ES-I3 (cell line): ENCODE results near the gene USF2.

Experiments
- H3K36me3 ChIP-seq: 2 replicates; pipeline ENCODE4 v1.6.1; 2013; ENCODE audit warnings: mild to moderate bottlenecking, low read length, control low read depth, moderate library complexity; ENCODE audit not compliant: insufficient read depth
- H3K4me1 ChIP-seq: 2 replicates; pipeline ENCODE4 v1.6.1; 2013; ENCODE audit warnings: mild to moderate bottlenecking, control low read depth, low read length; ENCODE audit not compliant: insufficient read depth
- H3K9ac ChIP-seq: 2 replicates; pipeline ENCODE4 v1.6.1; 2013; ENCODE audit warnings: low read depth, mild to moderate bottlenecking, low read length, moderate library complexity
- H3K9me3 ChIP-seq: 2 replicates; pipeline ENCODE4 v1.6.1; 2013; ENCODE audit warnings: mild to moderate bottlenecking, low read length, moderate library complexity; ENCODE audit not compliant: control insufficient read depth, insufficient read depth

The USF2 gene

GRCh38 chr19:35302446-35302845 is 33.7 kb downstream of the USF2 start:
- Histone ChIP-seq H3K36me3 (no peaks in the 10 kb centered on the region), H3K9ac (no peak overlapping the region), H3K4me1 (peaks cover 9% of the 10 kb centered on the region; the same call in 1 of the 2 replicates), H3K9me3 (no peaks in the 10 kb centered on the region)

GRCh38 chr19:35303357-35303915 is 34.7 kb downstream of the USF2 start:
- no peaks in the 10 kb centered on the region for H3K36me3 ChIP-seq
- H3K9ac ChIP-seq = no peak overlapping the region
- peaks cover 9% of the 10 kb centered on the region; the same call in 1 of the 2 replicates for H3K4me1 ChIP-seq
- no peaks in the 10 kb centered on the region for H3K9me3 ChIP-seq

GRCh38 chr19:35304036-35304435 is 35.3 kb downstream of the USF2 start:
- no peak overlapping the region for H3K9ac ChIP-seq
- H3K36me3 ChIP-seq = no peaks in the 10 kb centered on the region
- H3K9me3 ChIP-seq = no peaks in the 10 kb centered on the region
- H3K4me1 ChIP-seq = peaks cover 9% of the 10 kb centered on the region; the same call in 1 of the 2 replicates

DNA sequence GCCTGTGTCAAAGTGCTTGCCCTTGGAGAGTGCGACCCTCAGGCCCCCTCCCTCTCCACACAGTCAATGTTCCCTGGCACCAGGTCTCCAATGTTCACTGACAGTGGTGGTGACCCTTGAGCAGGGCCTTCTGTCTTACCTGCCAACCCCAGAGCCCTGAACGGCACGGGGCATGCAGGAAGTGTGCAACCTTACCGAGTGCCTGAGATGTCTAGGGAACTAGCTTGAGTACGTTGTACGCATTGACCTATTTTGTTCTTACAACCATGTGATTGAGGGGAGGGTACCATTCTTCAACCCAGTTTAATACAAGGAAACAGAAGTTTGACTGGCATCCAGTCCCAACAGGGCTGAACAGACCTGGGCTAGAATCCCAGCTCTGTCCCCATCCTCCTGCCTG is 36.4 kb downstream of the USF2 start:
- H3K36me3 ChIP-seq = no peaks in the 10 kb centered on the region
- no peak overlapping the region for H3K9ac ChIP-seq
- H3K4me1 ChIP-seq = peaks cover 6% of the 10 kb centered on the region; the same call in 1 of the 2 replicates
- no peaks in the 10 kb centered on the region for H3K9me3 ChIP-seq

DNA sequence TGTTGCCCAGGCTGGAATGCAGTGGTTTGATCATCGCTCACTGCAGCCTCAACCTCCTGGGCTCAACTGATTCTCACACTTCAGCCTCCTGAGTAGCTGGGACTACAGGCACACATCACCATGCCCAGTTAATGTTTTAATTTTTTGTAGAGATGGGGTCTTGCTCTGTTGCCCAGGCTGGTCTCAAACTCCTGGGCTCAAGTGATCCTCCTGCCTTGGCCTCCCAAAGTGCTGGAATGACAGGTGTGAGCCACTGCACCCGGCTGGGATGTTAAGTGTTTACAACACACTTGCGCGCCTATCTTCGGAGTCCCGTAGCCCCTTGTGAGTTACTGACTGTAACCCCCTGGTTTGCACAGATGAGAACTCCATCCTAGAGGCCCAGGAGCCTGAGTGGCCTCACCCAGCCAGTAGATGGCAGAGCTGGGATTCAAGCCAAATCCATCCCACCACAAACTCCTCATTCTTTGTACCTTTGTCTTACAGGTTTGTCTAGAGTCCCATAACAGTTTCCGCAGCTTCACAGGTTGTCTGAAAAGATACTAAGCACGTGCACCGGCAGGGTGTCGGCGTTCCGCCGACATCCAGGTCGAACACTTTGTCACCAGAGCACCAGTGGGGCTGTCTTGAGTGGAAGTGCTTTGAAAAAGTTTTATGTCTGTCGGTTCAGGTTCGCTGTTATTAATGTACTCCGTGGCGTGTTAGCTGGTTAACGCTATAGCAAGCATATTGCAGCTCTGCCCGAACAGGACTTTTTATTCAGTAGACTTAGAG is 37.9 kb downstream of the USF2 start:
- Histone ChIP-seq H3K4me1 (peaks cover 6% of the 10 kb centered on the region; the same call in 1 of the 2 replicates), H3K9me3 (no peaks in the 10 kb centered on the region), H3K9ac (no peak overlapping the region), H3K36me3 (no peaks in the 10 kb centered on the region)

DNA sequence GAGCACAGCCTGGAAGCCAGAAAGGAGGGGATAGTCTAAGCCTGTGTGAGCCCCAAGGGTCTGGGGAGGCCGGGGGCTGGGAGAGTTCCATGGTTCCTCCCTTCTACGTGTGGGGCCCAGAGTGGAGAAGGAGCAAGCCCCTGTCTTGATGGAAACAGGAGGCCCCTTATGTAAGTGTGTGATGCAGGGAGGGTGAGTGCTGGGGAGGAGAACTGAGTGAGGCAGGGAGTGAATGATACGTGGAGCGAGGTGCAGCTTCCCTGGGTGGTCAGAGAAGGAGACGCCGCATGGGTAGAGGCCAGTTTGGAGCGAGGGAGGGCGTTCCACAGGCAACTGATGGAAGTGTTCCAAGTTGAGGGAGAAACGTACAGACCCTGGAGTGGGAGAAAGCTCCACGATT is 39.2 kb downstream of the USF2 start:
- Histone ChIP-seq H3K9me3 (no peaks in the 10 kb centered on the region), H3K4me1 (peaks cover 12% of the 10 kb centered on the region; the same call in 1 of the 2 replicates), H3K36me3 (no peaks in the 10 kb centered on the region), H3K9ac (no peak overlapping the region)

- H3K9ac ChIP-seq = no peak overlapping the region
Measured at GRCh38 chr19:35308910-35309309, 40.1 kb downstream of the USF2 start.

GRCh38 chr19:35309481-35310279 is 40.9 kb downstream of the USF2 start:
- H3K4me1 ChIP-seq = peaks cover 12% of the 10 kb centered on the region; the same call in 1 of the 2 replicates
- no peak overlapping the region for H3K9ac ChIP-seq
- no peaks in the 10 kb centered on the region for H3K36me3 ChIP-seq
- no peaks in the 10 kb centered on the region for H3K9me3 ChIP-seq

More at GRCh38 chr19:35308910-35309309, 40.1 kb downstream of the USF2 start:
- H3K9me3 ChIP-seq = no peaks in the 10 kb centered on the region
- peaks cover 12% of the 10 kb centered on the region; the same call in 1 of the 2 replicates for H3K4me1 ChIP-seq
- H3K36me3 ChIP-seq = no peaks in the 10 kb centered on the region

GRCh38 chr19:35310331-35310730 is 41.6 kb downstream of the USF2 start:
- H3K9me3 ChIP-seq = no peaks in the 10 kb centered on the region
- H3K4me1 ChIP-seq = peaks cover 12% of the 10 kb centered on the region; the same call in 1 of the 2 replicates
- no peaks in the 10 kb centered on the region for H3K36me3 ChIP-seq
- H3K9ac ChIP-seq = no peak overlapping the region

DNA sequence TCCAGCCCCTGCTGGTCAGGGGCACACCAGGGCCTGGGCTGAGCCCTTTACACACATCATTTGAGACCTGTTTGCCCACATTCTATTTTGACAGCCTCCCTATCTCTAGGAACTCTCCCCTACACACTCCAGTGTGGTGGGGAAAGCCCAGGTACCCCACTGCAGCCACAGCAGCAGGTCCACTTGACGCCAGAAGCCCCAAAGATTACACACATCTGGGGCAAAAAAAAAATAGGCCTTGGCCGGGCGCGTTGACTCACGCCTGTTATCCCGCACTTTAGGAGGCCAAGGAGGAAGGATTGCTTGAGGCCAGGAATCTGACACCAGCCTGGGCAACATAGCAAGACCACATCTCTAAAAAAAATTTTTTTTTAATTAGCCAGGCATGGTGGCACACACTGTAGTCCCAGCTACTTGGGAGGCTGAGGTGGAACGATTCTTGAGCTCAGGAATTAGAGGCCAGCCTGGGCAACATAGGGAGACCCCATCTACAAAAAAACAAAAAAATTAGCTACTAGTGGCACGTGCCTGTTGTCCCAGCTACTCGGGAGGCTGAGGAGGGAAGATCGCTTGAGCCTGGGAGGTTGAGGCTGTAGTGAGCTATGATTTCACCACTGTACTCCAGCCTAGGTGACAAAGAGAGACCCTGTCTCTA is 42.2 kb downstream of the USF2 start:
- H3K36me3 ChIP-seq = no peaks in the 10 kb centered on the region
- no peaks in the 10 kb centered on the region for H3K9me3 ChIP-seq
- H3K9ac ChIP-seq = no peak overlapping the region
- H3K4me1 ChIP-seq = peaks cover 12% of the 10 kb centered on the region; the same call in 1 of the 2 replicates

DNA sequence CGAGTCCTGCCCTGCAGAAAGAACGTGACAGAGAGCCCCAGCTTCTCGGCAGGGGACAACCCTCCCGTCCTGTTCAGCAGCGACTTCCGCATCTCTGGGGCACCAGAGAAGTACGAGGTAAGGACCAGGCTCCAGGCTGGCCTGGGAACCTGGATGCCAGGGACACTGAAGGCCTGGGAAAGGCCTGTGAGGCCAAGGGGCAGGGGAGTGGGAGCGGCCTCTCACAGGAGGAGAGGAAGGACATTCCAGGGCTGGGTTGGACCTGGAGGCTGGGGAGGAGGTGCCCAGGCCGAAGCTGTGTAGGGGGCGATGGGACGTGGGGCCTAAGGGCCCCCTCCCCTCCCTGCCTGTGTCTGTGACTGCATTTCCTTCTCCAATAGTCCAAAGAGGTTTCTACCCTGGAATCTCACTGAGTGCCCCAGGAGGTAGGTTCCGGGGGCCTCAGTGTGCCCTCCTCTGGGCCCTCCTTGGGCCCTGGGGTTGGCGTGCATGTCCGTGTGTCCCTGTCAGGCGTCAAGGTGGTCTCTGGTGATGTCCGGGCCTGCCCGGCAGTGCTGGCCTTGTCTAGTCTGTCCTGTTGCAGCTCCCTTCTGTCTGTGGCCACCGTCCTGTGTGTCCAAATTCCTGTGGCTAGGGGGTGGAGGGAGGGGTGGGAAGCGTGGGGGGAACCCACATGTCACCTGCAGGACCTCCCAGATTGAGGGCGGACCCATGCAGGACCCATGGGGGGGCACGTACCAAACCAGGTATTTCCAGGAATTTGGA is 43.3 kb downstream of the USF2 start:
- Histone ChIP-seq H3K36me3 (no peaks in the 10 kb centered on the region), H3K9me3 (no peaks in the 10 kb centered on the region), H3K9ac (no peak overlapping the region), H3K4me1 (peaks cover 9% of the 10 kb centered on the region; the same call in 1 of the 2 replicates)

GRCh38 chr19:35313587-35313986 is 44.8 kb downstream of the USF2 start:
- peaks cover 6% of the 10 kb centered on the region; the same call in 1 of the 2 replicates for H3K4me1 ChIP-seq
- no peak overlapping the region for H3K9ac ChIP-seq
- no peaks in the 10 kb centered on the region for H3K9me3 ChIP-seq
- no peaks in the 10 kb centered on the region for H3K36me3 ChIP-seq

DNA sequence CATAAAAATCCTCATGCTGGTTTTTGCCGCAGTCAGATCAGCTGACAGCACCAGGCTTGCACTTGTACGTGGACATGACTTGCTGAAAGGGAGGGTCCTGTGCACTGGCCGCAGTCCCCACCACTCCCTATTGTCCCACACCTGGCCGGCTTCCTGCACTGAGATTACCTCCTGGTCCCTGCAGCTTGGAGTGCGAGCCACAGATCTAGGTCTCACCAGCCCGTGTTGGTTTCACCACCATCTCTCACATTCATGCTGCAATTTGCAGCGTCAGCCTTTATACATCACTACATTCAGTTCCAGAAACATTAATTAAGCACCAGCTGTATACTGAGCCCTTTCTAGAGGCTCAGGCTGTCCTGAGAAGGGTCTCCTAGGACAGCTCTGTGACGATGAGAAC is 45.3 kb downstream of the USF2 start:
- H3K9me3 ChIP-seq = no peaks in the 10 kb centered on the region
- no peak overlapping the region for H3K9ac ChIP-seq
- peaks cover 6% of the 10 kb centered on the region; the same call in 1 of the 2 replicates for H3K4me1 ChIP-seq
- H3K36me3 ChIP-seq = no peaks in the 10 kb centered on the region
